22Rv1 (cell line): Measurements from ENCODE around the gene HOXC12.

Source experiments
- H3K27ac ChIP-seq: fragments of 450-650 bp; 2 replicates; pipeline ENCODE4 v1.5.1; 2017
- ZFX ChIP-seq: fragments of 450-650 bp; IDR thresholded peaks from 2 replicates; pipeline ENCODE4 v1.6.1; 2017; ENCODE audit warnings: antibody characterized with exemption, borderline replicate concordance
- TF ChIP-seq, protein P1 (sequence below): fragments of 450-650 bp; IDR thresholded peaks from 2 replicates; pipeline ENCODE4 v1.5.1; 2017; ENCODE audit warnings: mild to moderate bottlenecking

HOXC12 gene

DNA sequence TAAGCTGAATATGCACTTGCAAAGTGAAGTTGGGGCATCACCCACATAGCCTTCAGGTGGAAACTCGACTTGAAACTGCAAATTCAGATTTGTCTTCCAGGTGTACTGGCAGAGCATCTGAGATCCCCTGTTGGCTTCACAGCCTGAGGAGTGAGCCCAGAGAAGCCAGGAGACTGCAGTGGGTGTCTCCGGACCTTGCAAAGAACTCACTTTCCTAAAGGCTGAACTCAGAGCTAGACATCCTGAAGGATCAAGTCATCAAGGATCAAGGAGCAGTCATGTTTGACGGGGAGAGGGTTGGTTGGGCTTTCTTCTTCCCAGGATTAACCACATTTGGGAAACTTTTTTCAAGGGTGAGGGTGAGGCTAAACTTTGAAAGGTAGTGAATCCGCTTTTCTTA is 25.2 kb upstream of the HOXC12 start:
- no peak overlapping the region for H3K27ac ChIP-seq
- TF ChIP-seq ZFX, result no peak
- TF ChIP-seq, protein P1, sequence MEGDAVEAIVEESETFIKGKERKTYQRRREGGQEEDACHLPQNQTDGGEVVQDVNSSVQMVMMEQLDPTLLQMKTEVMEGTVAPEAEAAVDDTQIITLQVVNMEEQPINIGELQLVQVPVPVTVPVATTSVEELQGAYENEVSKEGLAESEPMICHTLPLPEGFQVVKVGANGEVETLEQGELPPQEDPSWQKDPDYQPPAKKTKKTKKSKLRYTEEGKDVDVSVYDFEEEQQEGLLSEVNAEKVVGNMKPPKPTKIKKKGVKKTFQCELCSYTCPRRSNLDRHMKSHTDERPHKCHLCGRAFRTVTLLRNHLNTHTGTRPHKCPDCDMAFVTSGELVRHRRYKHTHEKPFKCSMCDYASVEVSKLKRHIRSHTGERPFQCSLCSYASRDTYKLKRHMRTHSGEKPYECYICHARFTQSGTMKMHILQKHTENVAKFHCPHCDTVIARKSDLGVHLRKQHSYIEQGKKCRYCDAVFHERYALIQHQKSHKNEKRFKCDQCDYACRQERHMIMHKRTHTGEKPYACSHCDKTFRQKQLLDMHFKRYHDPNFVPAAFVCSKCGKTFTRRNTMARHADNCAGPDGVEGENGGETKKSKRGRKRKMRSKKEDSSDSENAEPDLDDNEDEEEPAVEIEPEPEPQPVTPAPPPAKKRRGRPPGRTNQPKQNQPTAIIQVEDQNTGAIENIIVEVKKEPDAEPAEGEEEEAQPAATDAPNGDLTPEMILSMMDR, result no peak

DNA sequence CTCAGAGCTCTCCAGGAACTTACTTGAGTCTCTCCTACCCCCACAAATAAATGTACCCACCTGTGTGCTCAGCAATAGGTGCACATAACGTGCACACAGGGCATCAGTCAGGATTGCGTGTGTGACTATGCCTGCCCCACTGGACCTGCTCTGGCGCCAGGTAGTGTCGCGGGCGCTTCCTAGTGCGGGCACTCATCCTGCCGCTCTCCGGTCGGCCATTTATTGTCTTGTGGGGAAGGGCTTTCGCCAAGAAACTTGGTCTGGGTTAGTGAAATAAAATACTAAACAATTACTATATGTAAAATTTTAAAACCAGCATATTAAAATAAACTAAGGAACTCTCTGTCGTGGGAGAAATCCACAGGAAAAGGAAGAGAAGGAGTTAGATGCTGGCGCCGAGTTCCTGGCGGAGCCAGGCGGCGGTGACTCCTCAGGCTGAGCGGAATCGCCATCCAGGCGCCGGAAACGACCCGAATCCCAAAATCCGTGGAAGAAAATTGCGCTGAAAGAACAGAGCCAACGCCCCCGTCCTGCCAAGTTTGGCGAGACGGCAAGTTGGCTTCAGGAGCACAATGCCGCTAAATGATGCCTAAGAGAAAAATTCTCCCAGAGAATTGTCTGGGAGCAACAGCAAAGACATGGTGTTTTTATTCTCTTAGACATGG is 24.0 kb upstream of the HOXC12 start:
- H3K27ac ChIP-seq, result no peak overlapping the region
- no peak for TF ChIP-seq ZFX
- TF ChIP-seq, protein P1, result no peak

DNA sequence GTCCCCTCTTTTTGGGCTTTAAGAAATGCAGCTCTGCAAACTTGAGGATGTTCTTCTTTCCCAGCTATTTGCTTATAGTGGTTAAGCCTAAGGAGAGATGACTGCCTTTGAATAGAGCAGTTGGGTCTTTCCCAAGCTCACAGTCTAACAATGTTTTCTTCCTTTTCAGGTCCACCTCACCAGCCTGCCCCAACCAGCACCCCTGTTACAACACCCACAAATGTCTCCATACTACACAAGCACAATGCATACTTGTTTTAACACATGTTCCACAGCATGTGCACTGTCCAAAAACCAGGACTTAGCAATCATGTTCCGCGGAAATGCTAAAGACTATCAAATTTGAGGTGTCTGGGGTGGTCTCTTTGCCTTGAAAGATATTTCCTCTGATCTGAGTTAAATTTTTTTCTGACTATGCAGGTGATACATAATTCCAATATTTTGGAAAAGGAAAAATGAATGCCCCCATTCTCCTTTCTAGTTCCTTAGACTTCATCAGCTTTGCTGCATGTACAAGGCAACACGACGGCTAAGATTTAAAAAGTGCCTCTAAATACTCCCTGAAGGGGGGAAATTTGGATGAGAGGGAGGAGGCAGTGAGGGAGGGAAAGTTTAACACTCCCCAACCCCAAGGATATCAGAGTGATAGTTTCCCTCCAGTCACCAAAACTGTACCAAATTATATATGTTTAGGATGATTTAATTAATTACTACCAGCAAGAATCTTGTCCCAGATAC is 22.7 kb upstream of the HOXC12 start:
- TF ChIP-seq, protein P1, result no peak
- TF ChIP-seq ZFX, result no peak
- no peak overlapping the region for H3K27ac ChIP-seq

DNA sequence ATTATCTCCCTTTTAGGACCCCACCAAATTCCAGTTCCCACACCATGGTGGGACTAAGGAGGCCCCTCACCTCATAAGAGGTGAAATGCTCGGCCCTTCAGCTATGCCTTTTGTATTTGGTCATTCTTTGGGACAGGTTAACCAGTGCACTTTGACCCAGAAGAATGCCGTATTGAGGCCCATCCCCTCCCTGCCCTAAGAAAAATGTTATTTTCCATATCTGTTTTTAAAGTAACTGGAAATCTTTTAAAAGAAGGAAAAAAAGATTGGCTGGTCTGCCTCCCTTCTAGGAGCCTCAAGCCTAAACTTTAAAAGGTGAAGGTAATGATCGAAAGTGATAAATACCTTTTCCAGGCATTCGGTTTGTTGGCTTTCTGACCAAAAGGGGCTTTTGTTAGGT is 21.8 kb upstream of the HOXC12 start:
- no peak for TF ChIP-seq ZFX
- TF ChIP-seq, protein P1, result no peak
- H3K27ac ChIP-seq, result no peak overlapping the region

DNA sequence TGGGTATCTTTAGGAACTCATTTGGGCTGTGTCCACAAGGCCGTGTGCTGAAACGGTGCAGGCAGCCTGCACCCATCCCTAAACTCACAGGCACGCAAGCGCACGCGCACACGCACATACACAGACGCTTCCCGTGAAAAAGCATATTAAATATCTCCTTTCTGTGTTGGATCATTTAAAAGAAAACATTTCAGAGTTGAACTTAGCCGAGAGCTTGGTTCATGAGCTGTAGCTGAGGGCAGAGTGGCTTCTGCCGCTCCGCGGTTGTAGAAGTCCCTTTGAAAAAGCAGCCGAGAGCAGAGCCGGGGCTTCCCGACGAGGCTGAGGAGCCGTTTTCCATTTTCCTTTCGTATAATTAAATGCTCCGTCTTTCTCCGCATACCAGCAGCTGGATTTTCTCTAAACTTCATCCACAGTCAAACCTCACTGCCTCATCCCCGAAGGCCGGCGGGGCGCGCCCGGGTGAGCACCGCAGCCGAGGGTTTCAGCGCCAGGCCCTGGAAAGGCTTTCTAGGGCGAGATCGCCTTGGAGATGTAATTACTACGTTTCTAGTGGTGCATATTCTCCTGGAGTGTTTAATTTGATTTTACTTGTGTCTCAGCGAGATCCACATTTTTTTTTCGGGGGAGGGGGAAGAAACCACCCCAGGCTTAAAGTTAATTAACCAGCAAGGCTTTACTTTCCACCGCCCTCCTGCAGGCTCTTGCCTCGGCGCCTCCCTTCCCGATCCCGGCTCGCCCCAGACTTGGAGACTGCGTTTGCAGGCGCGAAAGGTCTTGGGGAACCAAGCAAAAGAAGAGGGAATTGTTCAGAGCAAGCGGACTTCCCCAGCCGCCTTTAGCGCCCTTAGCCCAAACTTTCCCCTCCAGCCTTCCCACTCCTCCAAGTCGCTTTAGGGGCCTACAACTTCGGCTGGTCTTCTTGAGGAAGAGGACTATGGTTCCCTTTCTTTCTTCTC is 19.0 kb upstream of the HOXC12 start:
- no peak overlapping the region for H3K27ac ChIP-seq
- TF ChIP-seq ZFX, result no peak
- TF ChIP-seq, protein P1, result no peak

DNA sequence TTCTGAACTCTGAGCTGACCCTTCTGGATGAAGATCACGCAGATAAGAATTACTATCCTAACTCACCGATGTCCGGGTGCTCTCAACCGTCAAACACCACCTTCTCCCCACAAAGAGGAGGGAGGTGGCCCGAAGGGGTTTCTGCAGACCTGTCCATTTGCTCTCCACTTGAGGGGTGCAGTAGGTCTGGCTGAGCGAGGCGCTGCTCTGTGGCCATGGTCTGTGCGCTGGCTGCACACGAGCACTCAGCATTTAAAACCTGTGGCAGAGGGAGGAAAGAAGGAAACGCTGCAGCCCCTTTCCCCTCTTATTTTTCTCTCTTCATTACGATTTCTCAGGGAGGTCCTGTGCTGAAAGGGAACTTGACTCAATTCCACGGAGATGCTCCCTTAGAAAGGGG is 17.6 kb upstream of the HOXC12 start:
- no peak overlapping the region for H3K27ac ChIP-seq
- TF ChIP-seq, protein P1, result no peak
- TF ChIP-seq ZFX, result no peak
